Fibroblast of villous mesenchyme (primary cell): ENCODE data around the gene KIF26A. TPM values are rescaled to one million over a fixed set of nuclear protein-coding genes. Genes with fewer than 3 reads are reported as not detected.

Experiments used
- DNase-seq: peaks from one replicate; pipeline ENCODE4 v3.0.0-alpha.2; 2010; ENCODE audit warnings: low read depth
- H3K4me3 ChIP-seq: 2 replicates; pipeline ENCODE4 v1.5.1; 2011; ENCODE audit warnings: low read depth, mild to moderate bottlenecking, low read length
- CTCF ChIP-seq: IDR thresholded peaks from 2 replicates; pipeline ENCODE4 v1.5.1; 2012; ENCODE audit warnings: low read depth, mild to moderate bottlenecking, low read length; ENCODE audit not compliant: insufficient read depth
- total RNA-seq: library from RNA; depleted of rRNA; stranded (reverse); fragments of >200 nt; gene quantifications from 2 replicates; pipeline ENCODE4 v1.2.3, GENCODE V29; 2012

KIF26A gene
- total RNA-seq, 1 donor, result under 0.01 TPM

GRCh38 chr14:104109731-104110361 is 28.5 kb upstream of the KIF26A start:
- DNase-seq, result no peak
- no peak overlapping the region for H3K4me3 ChIP-seq
- TF ChIP-seq CTCF, result no peak

- H3K4me3 ChIP-seq, result no peak overlapping the region
- TF ChIP-seq CTCF, result no peak
- DNase-seq, result no peak
Observed at GRCh38 chr14:104110491-104111209, 27.7 kb upstream of the KIF26A start.

- H3K4me3 ChIP-seq, result no peak overlapping the region
- no peak for DNase-seq
- no peak for TF ChIP-seq CTCF
Observed at GRCh38 chr14:104111301-104112112, 26.9 kb upstream of the KIF26A start.

- TF ChIP-seq CTCF, result no peak
- no peak overlapping the region for H3K4me3 ChIP-seq
- DNase-seq, result no peak
Observed at GRCh38 chr14:104112113-104112505, 26.3 kb upstream of the KIF26A start.

GRCh38 chr14:104112609-104113571 is 25.5 kb upstream of the KIF26A start:
- no peak for DNase-seq
- no peak for TF ChIP-seq CTCF
- no peak overlapping the region for H3K4me3 ChIP-seq
